GM12878 (cell line): ENCODE data around the gene MRPL32. TPM values are rescaled to one million over a fixed set of nuclear protein-coding genes. Genes with fewer than 3 reads are reported as not detected.
A peak's percentile ranks its signal among the peaks of the same experiment; 100 is the strongest.

Experiments
- ATAC-seq: fragments of 200-7000 bp; cut with Tn5 transposase; 3 replicates; pipeline ENCODE4 v1.9.1; 2020; ENCODE audit warnings: mild to moderate bottlenecking, moderate library complexity
- BruUV-seq: library from RNA; stranded (reverse); fragments of 400-500 nt; replicated peaks from 2 replicates; lab custom pipeline; 2021; lab: Mats Ljungman, UMichigan
- CTCF ChIA-PET: fragments of 300-600 bp; sonication (Branson Sonifier 250); formaldehyde crosslinking; extraction: SDS; loops from one replicate; lab custom pipeline; 2021; ENCODE audit warnings: inconsistent platforms; lab: Yijun Ruan, JAX
- POLR2A ChIA-PET: fragments of 350-600 bp; formaldehyde crosslinking; extraction: SDS; loops from one replicate; lab custom pipeline; 2021; ENCODE audit warnings: inconsistent platforms; lab: Charles Lee
- RAD21 ChIA-PET: fragments of 300-600 bp; sonication (Branson Sonifier 250); formaldehyde crosslinking; loops from one replicate; lab custom pipeline; 2023; ENCODE audit warnings: antibody characterized with exemption; ENCODE audit not compliant: unreplicated experiment; lab: Charles Lee
- SMC1A ChIA-PET: fragments of 300-600 bp; sonication (Branson Sonifier 250); formaldehyde crosslinking; loops from one replicate; lab custom pipeline; 2023; ENCODE audit not compliant: unreplicated experiment, uncharacterized antibody; lab: Charles Lee
- DNase-seq: peaks from one replicate; pipeline ENCODE4 v3.0.0-alpha.2; 2011; ENCODE audit warnings: low read depth, low spot score
- FAIRE-seq: peaks from 3 replicates; lab custom pipeline; 2011; peaks lifted over from hg19 to GRCh38; lab: Jason Lieb, UNC
- H2AFZ ChIP-seq: 2 replicates; pipeline ENCODE4 v1.6.0; 2011; ENCODE audit warnings: low read depth, low read length, control low read depth; ENCODE audit not compliant: control insufficient read depth
- H3K27ac ChIP-seq: 2 replicates; pipeline ENCODE4 v1.5.1; 2011; ENCODE audit warnings: control low read depth; ENCODE audit not compliant: control insufficient read depth, insufficient read depth
- H3K27me3 ChIP-seq, 2 experiments: replicated peaks in 1 of 2; 2 replicates each; pipeline versions ENCODE4 v1.6.0 to v1.6.1; 2011; ENCODE audit warnings: low read length in 1 of 2; ENCODE audit not compliant: control insufficient read depth in 2 of 2, insufficient read depth in 2 of 2
- H3K36me3 ChIP-seq, 2 experiments: 2 replicates each; pipeline ENCODE4 v1.5.1; 2011; ENCODE audit warnings: low read length in 1 of 2; ENCODE audit not compliant: control insufficient read depth in 2 of 2, insufficient read depth in 2 of 2
- H3K4me1 ChIP-seq: 2 replicates; pipeline ENCODE4 v1.6.1; 2011; ENCODE audit warnings: mild to moderate bottlenecking, low read length, moderate library complexity, mixed read lengths; ENCODE audit not compliant: control insufficient read depth, insufficient read depth
- H3K4me2 ChIP-seq: 2 replicates; pipeline ENCODE4 v1.6.0; 2011; ENCODE audit warnings: control low read depth; ENCODE audit not compliant: control insufficient read depth, insufficient read depth
- H3K4me3 ChIP-seq: fragments of 200-600 bp; sonication (generic); 2 replicates; pipeline ENCODE4 v1.5.1; 2016
- H3K79me2 ChIP-seq: 2 replicates; pipeline ENCODE4 v1.6.0; 2011; ENCODE audit warnings: low read length; ENCODE audit not compliant: control insufficient read depth, insufficient read depth
- H3K9ac ChIP-seq: 2 replicates; pipeline ENCODE4 v1.8.0; 2011; ENCODE audit warnings: low read length, control low read depth, mixed read lengths; ENCODE audit not compliant: control insufficient read depth, insufficient read depth
- H3K9me3 ChIP-seq: replicated peaks from 3 replicates; pipeline ENCODE4 v1.5.1; 2011; ENCODE audit warnings: mild to moderate bottlenecking, low read length; ENCODE audit not compliant: control insufficient read depth, insufficient read depth
- H4K20me1 ChIP-seq: 2 replicates; pipeline ENCODE4 v1.6.0; 2011; ENCODE audit not compliant: control insufficient read depth, insufficient read depth
- BMI1 ChIP-seq: fragments of 450-650 bp; IDR thresholded peaks from 2 replicates; pipeline ENCODE4 v1.6.1; 2016; ENCODE audit warnings: mild to moderate bottlenecking, moderate library complexity, borderline replicate concordance
- CHD2 ChIP-seq: IDR thresholded peaks from 2 replicates; pipeline ENCODE4 v1.6.1; 2011; ENCODE audit warnings: low read depth, low read length, improper control_type of control experiment, borderline replicate concordance
- CHD4 ChIP-seq: fragments of 200-600 bp; sonication (generic); IDR thresholded peaks from 2 replicates; pipeline ENCODE4 v1.6.1; 2016; ENCODE audit warnings: mild to moderate bottlenecking
- E2F4 ChIP-seq: IDR thresholded peaks from 2 replicates; pipeline ENCODE4 v1.6.1; 2012; ENCODE audit warnings: low read depth, low read length, improper control_type of control experiment
- EP300 ChIP-seq, 2 experiments: fragments of 150-350 bp in 1 of 2; IDR thresholded peaks; 2 replicates each; pipeline ENCODE4 v1.6.1; 2011 to 2012; ENCODE audit warnings: low read depth in 2 of 2, low read length in 2 of 2, borderline replicate concordance in 1 of 2, improper control_type of control experiment in 1 of 2, inconsistent platforms in 1 of 2; ENCODE audit not compliant: control insufficient read depth in 1 of 2
- ESRRA ChIP-seq: IDR thresholded peaks from 2 replicates; pipeline ENCODE4 v1.6.1; 2012; ENCODE audit warnings: mild to moderate bottlenecking, low read length, improper control_type of control experiment
- EZH2 ChIP-seq: IDR thresholded peaks from 2 replicates; pipeline ENCODE4 v1.6.1; 2012; ENCODE audit warnings: low read depth, mild to moderate bottlenecking, control low read depth, inconsistent platforms, low read length, borderline replicate concordance; ENCODE audit not compliant: control insufficient read depth
- IKZF2 ChIP-seq, 2 experiments: fragments of 450-650 bp; IDR thresholded peaks; 2 replicates each; pipeline ENCODE4 v1.6.1; 2017; ENCODE audit warnings: mild to moderate bottlenecking in 2 of 2, moderate library complexity in 2 of 2
- NBN ChIP-seq: fragments of 450-650 bp; IDR thresholded peaks from 2 replicates; pipeline ENCODE4 v1.6.1; 2016
- NFIC ChIP-seq: IDR thresholded peaks from 2 replicates; pipeline ENCODE4 v1.6.1; 2012; ENCODE audit warnings: low read depth, mild to moderate bottlenecking, inconsistent platforms, low read length, moderate library complexity
- NKRF ChIP-seq: fragments of 450-650 bp; conservative IDR thresholded peaks from 2 replicates; pipeline ENCODE4 v1.6.1; 2017; ENCODE audit warnings: mild to moderate bottlenecking, moderate library complexity
- NRF1 ChIP-seq: conservative IDR thresholded peaks from 2 replicates; pipeline ENCODE4 v1.6.1; 2011; ENCODE audit warnings: mild to moderate bottlenecking, low read depth, low read length, improper control_type of control experiment
- RELB ChIP-seq: fragments of 450-650 bp; IDR thresholded peaks from 2 replicates; pipeline ENCODE4 v1.6.1; 2017; ENCODE audit warnings: low read depth, mild to moderate bottlenecking, moderate library complexity
- ZNF207 ChIP-seq: fragments of 450-650 bp; IDR thresholded peaks from 2 replicates; pipeline ENCODE4 v1.6.1; 2014; ENCODE audit warnings: antibody characterized with exemption, mild to moderate bottlenecking, borderline replicate concordance
- ZNF24 ChIP-seq: fragments of 450-650 bp; IDR thresholded peaks from 2 replicates; pipeline ENCODE4 v1.6.1; 2017; ENCODE audit warnings: antibody characterized with exemption, mild to moderate bottlenecking
- WGBS: methylation state at CpG from one replicate; pipeline ENCODE4 v1.1.6; 2016; ENCODE audit warnings: low lambda C conversion rate; ENCODE audit not compliant: insufficient replicate concordance, insufficient coverage; ENCODE audit errors: missing lambda C conversion rate; 5-methylcytosine and 5-hydroxymethylcytosine counted together
- in situ Hi-C: fragments of 300-500 bp; cut with MboI; formaldehyde crosslinking; loops from 9 replicates; pipeline ENCODE4 v1.14.3; 2018; ENCODE audit warnings: mixed read lengths
- intact Hi-C: fragments of 100-400 bp; cut with micrococcal nuclease; formaldehyde crosslinking; loops from one replicate; pipeline ENCODE4 v1.14.2; 2022; ENCODE audit not compliant: unreplicated experiment
- polyA plus RNA-seq, 11 experiments: library from polyadenylated mRNA; depleted of rRNA in 4 of 11; unstranded in 6 of 11; stranded (reverse) in 5 of 11; fragments of >200 nt; fragmentation: Nextera tagmentation in 4 of 11; fragmentation: Illumina TruSeq in 1 of 11; extraction: Ambion mirVana in 4 of 11; extraction: Trizol in 1 of 11; gene quantifications; 1 replicate in 1 of 11; 2 replicates in 10 of 11; pipeline versions ENCODE4 v1.2.1 to v1.2.3, GENCODE V29; 2011 to 2016; ENCODE audit warnings: inconsistent platforms in 2 of 11, missing spikeins in 2 of 11, low read depth in 1 of 11
- total RNA-seq, 4 experiments: library from RNA; depleted of rRNA in 3 of 4; stranded (reverse); fragments of >200 nt in 3 of 4; fragmentation: Illumina TruSeq in 1 of 4; extraction: Trizol in 1 of 4; gene quantifications; 2 replicates each; pipeline versions ENCODE4 v1.2.1 to v1.2.3, GENCODE V29; 2013 to 2021

MRPL32 gene
- total and polyA plus RNA-seq, 10 of the 15 experiments (the other 5 are each of a cell fraction or from before 2014, with no cell fraction given), result 65.3 to 339 (median 112) TPM

GRCh38 chr7:42931447-42931833 is 736 bp upstream of the MRPL32 start:
- in situ Hi-C loops (loop anchor here (10.0 kb wide), 3 partner anchors 643 to 903 kb away; partner anchors contain the start of gene COA1), intact Hi-C loops (loop anchor here (5.0 to 10.0 kb wide), 2 partner anchors 656 to 793 kb away; partner anchors contain the start of gene COA1)
- ATAC-seq (0 out of 3 replicates have a peak, but pooled peaks have one; percentile 5), FAIRE-seq (no peak), DNase-seq (no peak)
- no TSS peak for BruUV-seq
- SMC1A ChIA-PET, result interaction anchor here (0.6 to 5.8 kb wide), 14 partner anchors 7 to 1050 kb away, joined by 3 to 42 read pairs (median 4); partner anchors contain the start of gene C7orf25
- RAD21 ChIA-PET, result interaction anchor here (0.8 to 4.7 kb wide), 10 partner anchors 10 to 991 kb away, joined by 3 to 20 read pairs (median 3); no protein-coding TSS in a partner anchor
- H3K4me3 ChIP-seq, result peak overlapping the region; percentile 94
- POLR2A ChIA-PET, result interaction anchor here (1.0 to 6.1 kb wide), 8 partner anchors 9 to 651 kb away, joined by 3 to 50 read pairs (median 6); partner anchors contain the start of genes C7orf25 and STK17A
- no peaks in the 10 kb centered on the region for H3K9me3 ChIP-seq
- peak overlapping the region; percentile 63 for H2AFZ ChIP-seq
- under 1% methylated on average over 11 of the region's 12 CpGs for WGBS
- CTCF ChIA-PET, result interaction anchor here (0.5 to 4.9 kb wide), 12 partner anchors 9 to 651 kb away, joined by 3 to 33 read pairs (median 4); partner anchors contain the start of genes C7orf25 and STK17A
- H3K9ac ChIP-seq, result peak overlapping the region; percentile 88
- peaks cover 5% of the 10 kb centered on the region for H4K20me1 ChIP-seq
- H3K27me3 ChIP-seq, result no peaks in the 10 kb centered on the region
- 0 out of 4 replicates have a peak, but pooled peaks cover 0 to 15% of the 10 kb centered on the region in 2 experiments for H3K36me3 ChIP-seq
- H3K4me1 ChIP-seq, result peaks cover 15% of the 10 kb centered on the region; the same call in 1 of the 2 replicates
- peaks cover 93% of the 10 kb centered on the region for H3K79me2 ChIP-seq
- H3K4me2 ChIP-seq, result 0 out of 2 replicates have a peak overlapping the region, but pooled peaks have one; percentile 31
- peak overlapping the region; percentile 86 for H3K27ac ChIP-seq
- TF ChIP-seq CHD2 (no peak), NFIC (0 out of 2 replicates have a peak, but pooled peaks have one; percentile 17), E2F4 (peak; percentile 60), NBN (0 out of 2 replicates have a peak, but pooled peaks have one; percentile 7), NRF1 (no peak), EP300 (IDR thresholded peaks at IDR 0.05; ENCODE audit: borderline replicate concordance in 1 of 2, control insufficient read depth in 1 of 2, low read depth in 2 of 2, low read length in 2 of 2) (no peak), ESRRA (no peak), BMI1 (no peak), IKZF2 (IDR thresholded peaks at IDR 0.05) (peak in 1 of 2 experiments; percentile 12; a peak in 2 of 4 replicates), NKRF (peak; percentile 44; the same call in 1 of the 2 replicates), EZH2 (no peak), RELB (peak; percentile 1; the same call in 1 of the 2 replicates), CHD4 (no peak), ZNF24 (no peak), ZNF207 (no peak)
